WTC11 (cell line): ENCODE data around the gene DNM3. TPM values are rescaled to one million over a fixed set of nuclear protein-coding genes. Genes with fewer than 3 reads are reported as not detected.

Experiments
- ATAC-seq: fragments of 200-7000 bp; cut with Tn5 transposase; 2 replicates; pipeline ENCODE4 v1.10.0; 2021; ENCODE audit warnings: mild to moderate bottlenecking, moderate library complexity
- CTCF ChIA-PET: fragments of 300-600 bp; sonication (Branson Sonifier 250); formaldehyde crosslinking; loops from one replicate; lab custom pipeline; 2021; ENCODE audit warnings: antibody characterized with exemption; lab: Charles Lee
- POLR2A ChIA-PET: fragments of 350-600 bp; sonication (Branson Sonifier 250); formaldehyde crosslinking; loops from one replicate; lab custom pipeline; 2021; ENCODE audit warnings: antibody characterized with exemption; lab: Charles Lee
- DNase-seq: peaks from one replicate; pipeline ENCODE4 v3.0.0; 2021; ENCODE audit warnings: low spot score
- H3K27ac Mint-ChIP-seq: 2 replicates; pipeline ENCODE4 v1.8.0; 2021; ENCODE audit warnings: mixed read lengths
- H3K27me3 Mint-ChIP-seq: 2 replicates; pipeline ENCODE4 v1.8.0; 2021; ENCODE audit warnings: low read depth, mild to moderate bottlenecking, moderate library complexity, mixed read lengths
- H3K36me3 Mint-ChIP-seq: 2 replicates; pipeline ENCODE4 v1.8.0; 2021; ENCODE audit warnings: mixed read lengths
- H3K4me1 Mint-ChIP-seq: 2 replicates; pipeline ENCODE4 v1.8.0; 2022; ENCODE audit warnings: mixed read lengths
- H3K4me3 Mint-ChIP-seq: 2 replicates; pipeline ENCODE4 v1.8.0; 2021; ENCODE audit warnings: mild to moderate bottlenecking, moderate library complexity, mixed read lengths
- H3K9me3 Mint-ChIP-seq: 2 replicates; pipeline ENCODE4 v1.8.0; 2021; ENCODE audit warnings: mixed read lengths
- AFF4 ChIP-seq: sonication (generic); formaldehyde crosslinking; IDR thresholded peaks from 2 replicates; pipeline ENCODE4 v1.8.1; 2023; ENCODE audit warnings: mild to moderate bottlenecking, missing genetic modification reagents, borderline replicate concordance
- AR ChIP-seq: fragments of 250-450 bp; sonication (Bioruptor Pico); IDR thresholded peaks from 2 replicates; pipeline ENCODE4 v1.9.0; 2021; ENCODE audit warnings: mild to moderate bottlenecking
- ATF1 ChIP-seq: sonication (generic); formaldehyde crosslinking; IDR thresholded peaks from 2 replicates; pipeline ENCODE4 v1.8.1; 2023; ENCODE audit warnings: mild to moderate bottlenecking, moderate library complexity, missing genetic modification reagents
- ATF6 ChIP-seq: sonication (generic); formaldehyde crosslinking; IDR thresholded peaks from 2 replicates; pipeline ENCODE4 v1.8.1; 2023; ENCODE audit warnings: mild to moderate bottlenecking, missing genetic modification reagents
- CDX4 ChIP-seq: fragments of 250-450 bp; sonication (Bioruptor Pico); IDR thresholded peaks from 2 replicates; pipeline ENCODE4 v1.9.0; 2021; ENCODE audit warnings: moderate library complexity, mild to moderate bottlenecking, inconsistent platforms, borderline replicate concordance
- E2F4 ChIP-seq: sonication (generic); formaldehyde crosslinking; IDR thresholded peaks from 2 replicates; pipeline ENCODE4 v1.8.1; 2022; ENCODE audit warnings: low read depth, mild to moderate bottlenecking, moderate library complexity, missing genetic modification reagents, borderline replicate concordance
- ERG ChIP-seq: fragments of 250-450 bp; sonication (Bioruptor Pico); IDR thresholded peaks from 2 replicates; pipeline ENCODE4 v1.8.0; 2021; ENCODE audit warnings: mild to moderate bottlenecking
- GABPB1 ChIP-seq: sonication (generic); formaldehyde crosslinking; IDR thresholded peaks from 2 replicates; pipeline ENCODE4 v1.8.1; 2023; ENCODE audit warnings: mild to moderate bottlenecking, missing genetic modification reagents
- HMGA2 ChIP-seq: fragments of 250-450 bp; sonication (Bioruptor Pico); IDR thresholded peaks from 2 replicates; pipeline ENCODE4 v1.4.0; 2021; ENCODE audit warnings: mild to moderate bottlenecking, moderate library complexity
- IRF2 ChIP-seq: sonication (generic); formaldehyde crosslinking; IDR thresholded peaks from 2 replicates; pipeline ENCODE4 v1.8.0; 2022; ENCODE audit warnings: low read depth, missing genetic modification reagents, borderline replicate concordance
- JUN ChIP-seq: sonication (generic); formaldehyde crosslinking; IDR thresholded peaks from 2 replicates; pipeline ENCODE4 v1.8.0; 2023; ENCODE audit warnings: mild to moderate bottlenecking, missing genetic modification reagents
- KAT7 ChIP-seq: sonication (generic); formaldehyde crosslinking; IDR thresholded peaks from 2 replicates; pipeline ENCODE4 v1.8.1; 2023; ENCODE audit warnings: missing genetic modification reagents, mild to moderate bottlenecking, borderline replicate concordance
- MXD4 ChIP-seq: fragments of 250-450 bp; sonication (Bioruptor Pico); IDR thresholded peaks from 2 replicates; pipeline ENCODE4 v1.8.0; 2021; ENCODE audit warnings: mild to moderate bottlenecking, moderate library complexity, borderline replicate concordance
- NFE2L1 ChIP-seq: sonication (generic); formaldehyde crosslinking; IDR thresholded peaks from 2 replicates; pipeline ENCODE4 v1.8.1; 2023; ENCODE audit warnings: missing genetic modification reagents
- NR1H2 ChIP-seq: sonication (generic); formaldehyde crosslinking; IDR thresholded peaks from 2 replicates; pipeline ENCODE4 v1.9.0; 2021; ENCODE audit warnings: mild to moderate bottlenecking, moderate library complexity, missing genetic modification reagents
- STAT6 ChIP-seq: sonication (generic); formaldehyde crosslinking; conservative IDR thresholded peaks from 2 replicates; pipeline ENCODE4 v1.8.1; 2023; ENCODE audit warnings: mild to moderate bottlenecking, low read depth, missing genetic modification reagents, moderate library complexity
- ZNF138 ChIP-seq: sonication (generic); formaldehyde crosslinking; conservative IDR thresholded peaks from 2 replicates; pipeline ENCODE4 v1.8.1; 2022; ENCODE audit warnings: mild to moderate bottlenecking, moderate library complexity, missing genetic modification reagents
- ZNF219 ChIP-seq: sonication (generic); formaldehyde crosslinking; IDR thresholded peaks from 2 replicates; pipeline ENCODE4 v1.8.0; 2023; ENCODE audit warnings: missing genetic modification reagents, mild to moderate bottlenecking, borderline replicate concordance
- ZNF232 ChIP-seq: sonication (generic); formaldehyde crosslinking; IDR thresholded peaks from 2 replicates; pipeline ENCODE4 v1.8.0; 2022; ENCODE audit warnings: mild to moderate bottlenecking, missing genetic modification reagents
- ZNF423 ChIP-seq: fragments of 250-450 bp; sonication (Bioruptor Pico); IDR thresholded peaks from 2 replicates; pipeline ENCODE4 v2.1.2; 2022; ENCODE audit warnings: mild to moderate bottlenecking, moderate library complexity
- total RNA-seq: library from RNA; stranded (reverse); gene quantifications from 3 replicates; pipeline ENCODE4 v1.2.3, GENCODE V29; 2021

DNM3 gene
- total RNA-seq, 1 experiment from 2014 or later, result 1.9 TPM

GRCh38 chr1:172083191-172083590 is 241.9 kb downstream of the DNM3 start (continued):
- TF ChIP-seq HMGA2 (CRISPR knock-in tag), result no peak
- TF ChIP-seq, all 79 proteins: peak for 0

GRCh38 chr1:172084876-172085275 is 243.6 kb downstream of the DNM3 start:
- Mint-ChIP-seq H3K36me3 (no peaks in the 10 kb centered on the region), H3K9me3 (no peaks in the 10 kb centered on the region), H3K4me3 (no peak overlapping the region), H3K4me1 (peaks cover 5% of the 10 kb centered on the region; the same call in 1 of the 2 replicates), H3K27me3 (no peaks in the 10 kb centered on the region), H3K27ac (no peak overlapping the region)
- DNase-seq (no peak), ATAC-seq (no peak)
- CTCF ChIA-PET, result no interaction called here
- TF ChIP-seq ZNF138 (no peak), ATF6 (CRISPR knock-in tag) (no peak), NFE2L1 (CRISPR knock-in tag) (no peak), JUN (CRISPR knock-in tag) (no peak), E2F4 (no peak), ATF1 (CRISPR knock-in tag) (no peak), KAT7 (no peak), ZNF232 (CRISPR knock-in tag) (no peak)
- POLR2A ChIA-PET, result no interaction called here

- no peaks in the 10 kb centered on the region for H3K9me3 Mint-ChIP-seq
- no peak overlapping the region for H3K27ac Mint-ChIP-seq
- peaks cover 9% of the 10 kb centered on the region for H3K4me1 Mint-ChIP-seq
- H3K27me3 Mint-ChIP-seq, result no peaks in the 10 kb centered on the region
- DNase-seq, result no peak
- POLR2A ChIA-PET, result no interaction called here
- no peak for ATAC-seq
- no peak overlapping the region for H3K4me3 Mint-ChIP-seq
- no peaks in the 10 kb centered on the region for H3K36me3 Mint-ChIP-seq
- CTCF ChIA-PET, result no interaction called here
- TF ChIP-seq STAT6 (CRISPR knock-in tag) (no peak), ZNF219 (CRISPR knock-in tag) (no peak), AFF4 (no peak), CDX4 (CRISPR knock-in tag) (no peak), NR1H2 (CRISPR knock-in tag) (no peak), HMGA2 (CRISPR knock-in tag) (no peak), IRF2 (CRISPR knock-in tag) (no peak), AR (no peak), ERG (CRISPR knock-in tag) (no peak), MXD4 (CRISPR knock-in tag) (no peak), ZNF423 (CRISPR knock-in tag) (no peak), GABPB1 (no peak), ZNF232 (CRISPR knock-in tag) (no peak)
Observed at GRCh38 chr1:172085317-172085716, 244.0 kb downstream of the DNM3 start.
